ENCODE measurements around the gene TRIM3. TPM values are rescaled to one million over a fixed set of nuclear protein-coding genes. Genes with fewer than 3 reads are reported as not detected.

Gene TRIM3
- total and polyA plus RNA-seq, 2 experiments from 2014 or later: 7.9 to 21.1 TPM

DNA sequence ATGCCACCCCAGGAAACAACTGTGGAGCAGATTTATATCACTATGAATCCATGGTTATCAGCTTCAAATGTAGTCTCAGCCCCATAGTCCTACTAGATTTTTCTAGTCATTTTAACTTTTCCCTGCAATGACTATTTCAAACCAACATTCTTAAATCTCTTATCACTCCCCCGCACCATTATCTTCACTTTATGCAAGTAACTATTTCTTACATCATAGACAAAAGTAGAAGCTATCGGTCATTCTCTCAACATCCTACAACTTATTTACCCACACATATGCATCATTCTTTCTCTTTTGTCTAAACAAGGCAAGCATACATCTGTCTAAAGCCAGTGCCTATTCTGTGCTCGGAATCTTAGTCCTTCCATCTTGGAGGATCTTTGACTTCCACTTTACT lies 11.9 kb upstream of the TRIM3 start:
- Histone ChIP-seq H4K20me1 (replicated peaks; ENCODE audit: insufficient read depth) (peaks cover 14% of the 10 kb centered on the region; the same call in 1 of the 2 replicates), H3K27ac (ENCODE audit: low read depth) (no peak overlapping the region), H3K36me3 (ENCODE audit: insufficient read depth) (peaks cover 36% of the 10 kb centered on the region), H3K4me1 (ENCODE audit: insufficient read depth) (0 out of 2 replicates have a peak, but pooled peaks cover 6% of the 10 kb centered on the region), H3K79me2 (replicated peaks; ENCODE audit: insufficient read depth) (peaks cover 35% of the 10 kb centered on the region), H2AFZ (no peak overlapping the region), H3K27me3 (ENCODE audit: insufficient read depth) (no peaks in the 10 kb centered on the region), H3F3A (replicated peaks; ENCODE audit: low read depth) (peaks cover 11% of the 10 kb centered on the region; the same call in 1 of the 2 replicates), H3K4me3 (no peak overlapping the region), H3K4me2 (no peak overlapping the region), H3K9me2 (ENCODE audit: insufficient read depth) (no peaks in the 10 kb centered on the region)
- ATAC-seq (no peak), DNase-seq (ENCODE audit: low spot score) (no peak)
- TF ChIP-seq EZH2phosphoT487 (IDR thresholded peaks at IDR 0.05; ENCODE audit: unreplicated experiment) (no peak), NANOG (IDR thresholded peaks at IDR 0.05; ENCODE audit: borderline replicate concordance) (no peak), ZNF114 (CRISPR knock-in tag; IDR thresholded peaks at IDR 0.05) (no peak), STAT1 (IDR thresholded peaks at IDR 0.05; ENCODE audit: unreplicated experiment) (no peak), ZNF331 (CRISPR knock-in tag; IDR thresholded peaks at IDR 0.05; ENCODE audit: low read depth) (no peak), POLR2AphosphoS5 (IDR thresholded peaks at IDR 0.05; ENCODE audit: low read depth) (no peak)
- TF ChIP-seq, protein P1, sequence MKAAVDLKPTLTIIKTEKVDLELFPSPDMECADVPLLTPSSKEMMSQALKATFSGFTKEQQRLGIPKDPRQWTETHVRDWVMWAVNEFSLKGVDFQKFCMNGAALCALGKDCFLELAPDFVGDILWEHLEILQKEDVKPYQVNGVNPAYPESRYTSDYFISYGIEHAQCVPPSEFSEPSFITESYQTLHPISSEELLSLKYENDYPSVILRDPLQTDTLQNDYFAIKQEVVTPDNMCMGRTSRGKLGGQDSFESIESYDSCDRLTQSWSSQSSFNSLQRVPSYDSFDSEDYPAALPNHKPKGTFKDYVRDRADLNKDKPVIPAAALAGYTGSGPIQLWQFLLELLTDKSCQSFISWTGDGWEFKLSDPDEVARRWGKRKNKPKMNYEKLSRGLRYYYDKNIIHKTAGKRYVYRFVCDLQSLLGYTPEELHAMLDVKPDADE (IDR thresholded peaks at IDR 0.05): no peak
- TF ChIP-seq, protein P2, sequence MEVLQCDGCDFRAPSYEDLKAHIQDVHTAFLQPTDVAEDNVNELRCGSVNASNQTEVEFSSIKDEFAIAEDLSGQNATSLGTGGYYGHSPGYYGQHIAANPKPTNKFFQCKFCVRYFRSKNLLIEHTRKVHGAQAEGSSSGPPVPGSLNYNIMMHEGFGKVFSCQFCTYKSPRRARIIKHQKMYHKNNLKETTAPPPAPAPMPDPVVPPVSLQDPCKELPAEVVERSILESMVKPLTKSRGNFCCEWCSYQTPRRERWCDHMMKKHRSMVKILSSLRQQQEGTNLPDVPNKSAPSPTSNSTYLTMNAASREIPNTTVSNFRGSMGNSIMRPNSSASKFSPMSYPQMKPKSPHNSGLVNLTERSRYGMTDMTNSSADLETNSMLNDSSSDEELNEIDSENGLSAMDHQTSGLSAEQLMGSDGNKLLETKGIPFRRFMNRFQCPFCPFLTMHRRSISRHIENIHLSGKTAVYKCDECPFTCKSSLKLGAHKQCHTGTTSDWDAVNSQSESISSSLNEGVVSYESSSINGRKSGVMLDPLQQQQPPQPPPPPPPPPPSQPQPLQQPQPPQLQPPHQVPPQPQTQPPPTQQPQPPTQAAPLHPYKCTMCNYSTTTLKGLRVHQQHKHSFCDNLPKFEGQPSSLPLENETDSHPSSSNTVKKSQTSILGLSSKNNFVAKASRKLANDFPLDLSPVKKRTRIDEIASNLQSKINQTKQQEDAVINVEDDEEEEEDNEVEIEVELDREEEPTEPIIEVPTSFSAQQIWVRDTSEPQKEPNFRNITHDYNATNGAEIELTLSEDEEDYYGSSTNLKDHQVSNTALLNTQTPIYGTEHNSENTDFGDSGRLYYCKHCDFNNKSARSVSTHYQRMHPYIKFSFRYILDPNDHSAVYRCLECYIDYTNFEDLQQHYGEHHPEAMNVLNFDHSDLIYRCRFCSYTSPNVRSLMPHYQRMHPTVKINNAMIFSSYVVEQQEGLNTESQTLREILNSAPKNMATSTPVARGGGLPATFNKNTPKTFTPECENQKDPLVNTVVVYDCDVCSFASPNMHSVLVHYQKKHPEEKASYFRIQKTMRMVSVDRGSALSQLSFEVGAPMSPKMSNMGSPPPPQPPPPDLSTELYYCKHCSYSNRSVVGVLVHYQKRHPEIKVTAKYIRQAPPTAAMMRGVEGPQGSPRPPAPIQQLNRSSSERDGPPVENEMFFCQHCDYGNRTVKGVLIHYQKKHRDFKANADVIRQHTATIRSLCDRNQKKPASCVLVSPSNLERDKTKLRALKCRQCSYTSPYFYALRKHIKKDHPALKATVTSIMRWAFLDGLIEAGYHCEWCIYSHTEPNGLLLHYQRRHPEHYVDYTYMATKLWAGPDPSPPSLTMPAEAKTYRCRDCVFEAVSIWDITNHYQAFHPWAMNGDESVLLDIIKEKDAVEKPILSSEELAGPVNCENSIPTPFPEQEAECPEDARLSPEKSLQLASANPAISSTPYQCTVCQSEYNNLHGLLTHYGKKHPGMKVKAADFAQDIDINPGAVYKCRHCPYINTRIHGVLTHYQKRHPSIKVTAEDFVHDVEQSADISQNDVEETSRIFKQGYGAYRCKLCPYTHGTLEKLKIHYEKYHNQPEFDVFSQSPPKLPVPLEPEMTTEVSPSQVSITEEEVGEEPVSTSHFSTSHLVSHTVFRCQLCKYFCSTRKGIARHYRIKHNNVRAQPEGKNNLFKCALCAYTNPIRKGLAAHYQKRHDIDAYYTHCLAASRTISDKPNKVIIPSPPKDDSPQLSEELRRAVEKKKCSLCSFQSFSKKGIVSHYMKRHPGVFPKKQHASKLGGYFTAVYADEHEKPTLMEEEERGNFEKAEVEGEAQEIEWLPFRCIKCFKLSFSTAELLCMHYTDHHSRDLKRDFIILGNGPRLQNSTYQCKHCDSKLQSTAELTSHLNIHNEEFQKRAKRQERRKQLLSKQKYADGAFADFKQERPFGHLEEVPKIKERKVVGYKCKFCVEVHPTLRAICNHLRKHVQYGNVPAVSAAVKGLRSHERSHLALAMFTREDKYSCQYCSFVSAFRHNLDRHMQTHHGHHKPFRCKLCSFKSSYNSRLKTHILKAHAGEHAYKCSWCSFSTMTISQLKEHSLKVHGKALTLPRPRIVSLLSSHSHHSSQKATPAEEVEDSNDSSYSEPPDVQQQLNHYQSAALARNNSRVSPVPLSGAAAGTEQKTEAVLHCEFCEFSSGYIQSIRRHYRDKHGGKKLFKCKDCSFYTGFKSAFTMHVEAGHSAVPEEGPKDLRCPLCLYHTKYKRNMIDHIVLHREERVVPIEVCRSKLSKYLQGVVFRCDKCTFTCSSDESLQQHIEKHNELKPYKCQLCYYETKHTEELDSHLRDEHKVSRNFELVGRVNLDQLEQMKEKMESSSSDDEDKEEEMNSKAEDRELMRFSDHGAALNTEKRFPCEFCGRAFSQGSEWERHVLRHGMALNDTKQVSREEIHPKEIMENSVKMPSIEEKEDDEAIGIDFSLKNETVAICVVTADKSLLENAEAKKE (CRISPR knock-in tag; IDR thresholded peaks at IDR 0.05): no peak
- TF ChIP-seq, protein P3, sequence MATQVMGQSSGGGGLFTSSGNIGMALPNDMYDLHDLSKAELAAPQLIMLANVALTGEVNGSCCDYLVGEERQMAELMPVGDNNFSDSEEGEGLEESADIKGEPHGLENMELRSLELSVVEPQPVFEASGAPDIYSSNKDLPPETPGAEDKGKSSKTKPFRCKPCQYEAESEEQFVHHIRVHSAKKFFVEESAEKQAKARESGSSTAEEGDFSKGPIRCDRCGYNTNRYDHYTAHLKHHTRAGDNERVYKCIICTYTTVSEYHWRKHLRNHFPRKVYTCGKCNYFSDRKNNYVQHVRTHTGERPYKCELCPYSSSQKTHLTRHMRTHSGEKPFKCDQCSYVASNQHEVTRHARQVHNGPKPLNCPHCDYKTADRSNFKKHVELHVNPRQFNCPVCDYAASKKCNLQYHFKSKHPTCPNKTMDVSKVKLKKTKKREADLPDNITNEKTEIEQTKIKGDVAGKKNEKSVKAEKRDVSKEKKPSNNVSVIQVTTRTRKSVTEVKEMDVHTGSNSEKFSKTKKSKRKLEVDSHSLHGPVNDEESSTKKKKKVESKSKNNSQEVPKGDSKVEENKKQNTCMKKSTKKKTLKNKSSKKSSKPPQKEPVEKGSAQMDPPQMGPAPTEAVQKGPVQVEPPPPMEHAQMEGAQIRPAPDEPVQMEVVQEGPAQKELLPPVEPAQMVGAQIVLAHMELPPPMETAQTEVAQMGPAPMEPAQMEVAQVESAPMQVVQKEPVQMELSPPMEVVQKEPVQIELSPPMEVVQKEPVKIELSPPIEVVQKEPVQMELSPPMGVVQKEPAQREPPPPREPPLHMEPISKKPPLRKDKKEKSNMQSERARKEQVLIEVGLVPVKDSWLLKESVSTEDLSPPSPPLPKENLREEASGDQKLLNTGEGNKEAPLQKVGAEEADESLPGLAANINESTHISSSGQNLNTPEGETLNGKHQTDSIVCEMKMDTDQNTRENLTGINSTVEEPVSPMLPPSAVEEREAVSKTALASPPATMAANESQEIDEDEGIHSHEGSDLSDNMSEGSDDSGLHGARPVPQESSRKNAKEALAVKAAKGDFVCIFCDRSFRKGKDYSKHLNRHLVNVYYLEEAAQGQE (IDR thresholded peaks at IDR 0.05; ENCODE audit: unreplicated experiment): no peak
- peaks cover 5% of the 10 kb centered on the region; the same call in 2 of the 3 replicates for H3K4me1 Mint-ChIP-seq
- H3K27me3 Mint-ChIP-seq (ENCODE audit: insufficient read depth, low read depth, poor library complexity): peaks cover 4% of the 10 kb centered on the region
- no peak overlapping the region for H3K4me3 Mint-ChIP-seq
- H3K9me3 Mint-ChIP-seq: no peaks in the 10 kb centered on the region; the same call in 2 of the 3 replicates
- H3K36me3 Mint-ChIP-seq (ENCODE audit: low read depth): peaks cover 16% of the 10 kb centered on the region
- no peak overlapping the region for H3K27ac Mint-ChIP-seq
